Activated naive CD4-positive, alpha-beta T cell treated with anti-CD3 and anti-CD28 coated beads, Interleukin-2, amount 50 U/mL, for 16 hours (primary cell): Measurements from ENCODE around the gene NUTM2D.
"Not testable (repeated sequence)": the region's sequence is repeated elsewhere in the genome, so short reads cannot be mapped to it uniquely, and the experiment has no call there.

Experiments used
- DNase-seq: peaks from one replicate; pipeline ENCODE4 v3.0.0-alpha.2; 2020

NUTM2D gene

DNA sequence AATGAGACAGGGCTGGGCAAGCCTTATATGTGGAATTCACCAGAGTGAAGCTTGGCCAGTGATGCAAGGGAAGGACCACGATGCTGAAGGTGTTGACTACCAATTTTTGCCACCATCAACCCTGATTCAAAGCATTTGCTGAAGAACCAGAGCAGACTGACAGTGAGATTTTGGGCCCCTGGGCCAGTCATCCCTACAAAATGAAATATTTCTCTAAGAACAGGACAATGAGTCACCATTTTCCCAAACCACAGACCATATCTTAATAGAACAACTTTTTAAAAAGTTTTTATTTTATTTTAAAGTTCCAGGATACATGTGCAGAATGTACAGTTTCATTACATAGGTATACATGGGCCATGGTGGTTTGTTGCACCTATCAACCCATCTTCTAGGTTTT is 16.5 kb downstream of the NUTM2D start:
- not testable (repeated sequence) for DNase-seq

GRCh38 chr10:87379115-87379514 is 21.6 kb downstream of the NUTM2D start:
- DNase-seq: not testable (repeated sequence)

- DNase-seq: not testable (repeated sequence)
Measured at GRCh38 chr10:87383149-87383857, 25.8 kb downstream of the NUTM2D start.

DNA sequence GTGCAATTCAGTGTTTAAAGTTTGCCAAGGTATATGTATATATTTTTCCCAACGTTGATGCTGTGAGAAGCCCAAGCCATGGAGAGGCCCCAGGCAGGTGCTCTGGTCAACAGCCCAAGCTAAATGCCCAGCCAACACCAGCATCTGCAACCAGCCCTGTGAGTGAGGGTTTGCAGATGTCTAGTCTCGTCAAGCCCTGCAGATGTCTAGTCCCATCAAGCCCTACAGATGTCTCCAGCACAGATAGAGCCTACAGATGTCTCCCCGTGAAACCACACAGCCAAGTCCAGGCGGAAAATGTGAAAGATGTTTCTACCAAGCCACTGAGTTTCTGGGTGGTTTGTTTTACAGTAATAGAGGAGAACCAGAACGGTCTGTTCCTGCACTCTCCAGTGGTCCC is 26.7 kb downstream of the NUTM2D start:
- not testable (repeated sequence) for DNase-seq

DNA sequence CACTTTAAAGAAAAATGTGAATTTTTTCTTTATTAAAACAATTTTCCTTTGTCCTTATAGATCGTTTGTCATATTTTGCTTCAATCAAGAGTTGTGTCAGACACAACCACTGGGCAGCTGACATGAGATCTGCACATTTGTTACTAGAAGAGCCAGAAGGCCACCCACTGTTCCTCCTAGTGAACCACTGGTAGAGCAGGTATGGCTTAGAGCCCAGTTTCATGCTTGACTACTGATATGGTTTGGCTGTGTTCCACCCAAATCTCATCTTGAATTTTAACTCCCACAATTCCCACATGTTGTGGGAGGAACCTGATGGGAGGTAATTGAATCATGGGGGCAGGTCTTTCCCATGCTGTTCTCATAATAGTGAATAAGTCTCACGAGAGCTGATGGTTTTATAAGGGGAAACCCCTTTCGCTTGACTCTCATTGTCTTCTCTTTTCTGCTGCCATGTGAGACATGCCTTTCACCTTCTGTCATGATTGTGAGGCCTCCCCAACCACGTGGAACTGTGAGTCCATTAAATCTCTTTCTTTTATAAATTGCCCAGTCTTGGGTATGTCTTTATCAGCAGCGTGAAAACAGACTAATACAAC is 28.3 kb downstream of the NUTM2D start:
- DNase-seq: not testable (repeated sequence)

DNA sequence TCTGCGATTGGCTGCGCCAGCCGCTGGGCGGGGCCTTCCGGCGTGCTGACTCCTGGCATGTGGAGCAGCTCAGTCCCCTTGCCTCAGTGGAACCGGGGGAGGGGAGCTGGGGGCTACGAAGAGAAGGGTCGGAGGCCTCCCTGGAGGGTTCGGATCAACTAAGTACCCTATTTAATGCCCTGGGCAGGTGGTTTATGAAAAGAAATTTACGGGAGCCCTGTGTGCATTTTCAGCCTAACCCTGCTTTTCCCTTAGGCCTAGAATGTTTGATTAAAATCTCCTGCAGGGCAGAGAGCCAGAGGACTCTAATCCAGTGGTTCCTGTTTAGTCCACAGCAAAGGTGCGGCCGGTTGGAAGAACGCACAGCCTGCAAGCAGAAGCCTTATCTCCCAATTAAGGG is 33.8 kb downstream of the NUTM2D start:
- not testable (repeated sequence) for DNase-seq

- not testable (repeated sequence) for DNase-seq
Measured at GRCh38 chr10:87396206-87396605, 38.7 kb downstream of the NUTM2D start.

- DNase-seq: not testable (repeated sequence)
Measured at GRCh38 chr10:87398436-87398835, 40.9 kb downstream of the NUTM2D start.

DNA sequence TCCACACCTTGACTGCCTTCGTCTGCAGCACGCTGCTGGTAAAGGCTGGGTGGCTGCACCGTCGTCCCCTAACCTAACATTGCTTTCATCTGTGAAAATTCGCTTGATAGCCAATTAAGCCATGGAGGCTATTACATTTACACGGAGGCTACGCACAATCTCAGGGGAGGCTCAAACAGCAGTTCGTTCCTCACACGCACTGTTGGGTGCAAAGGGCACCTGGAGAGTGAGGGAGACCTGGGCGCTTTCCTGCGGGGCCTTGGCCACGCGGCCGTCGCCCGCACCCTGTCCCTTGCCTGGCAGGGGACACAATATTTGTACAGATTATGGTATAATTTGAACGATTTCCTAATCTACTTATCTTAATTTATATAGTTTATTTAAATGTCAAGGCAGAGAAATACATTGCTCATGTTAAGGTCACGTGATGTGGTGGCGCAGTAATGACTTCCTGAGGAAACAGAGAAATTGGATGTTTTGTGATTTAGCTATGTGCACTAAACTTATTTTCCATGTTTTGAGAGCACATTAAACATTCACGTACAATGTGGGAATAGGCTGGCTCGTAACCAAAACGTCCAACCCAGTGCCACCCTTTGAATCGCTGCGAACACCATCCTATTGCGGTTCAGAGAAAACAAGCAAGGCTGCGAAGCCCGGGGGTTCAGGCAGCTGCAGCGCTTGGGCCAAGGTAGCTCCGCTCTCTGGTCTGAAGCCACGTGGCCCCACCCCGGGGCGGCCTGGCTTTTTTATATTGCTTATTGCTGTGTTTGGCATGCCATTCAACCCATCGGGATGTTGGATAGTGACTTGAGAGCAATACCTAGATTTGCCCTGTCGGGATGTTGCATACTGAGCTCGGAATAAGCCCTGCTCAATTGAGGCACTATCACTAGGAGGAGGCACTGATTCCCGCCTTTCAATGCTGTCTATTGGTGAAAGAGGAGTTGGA is 50.2 kb downstream of the NUTM2D start:
- DNase-seq: peak; percentile 13

DNA sequence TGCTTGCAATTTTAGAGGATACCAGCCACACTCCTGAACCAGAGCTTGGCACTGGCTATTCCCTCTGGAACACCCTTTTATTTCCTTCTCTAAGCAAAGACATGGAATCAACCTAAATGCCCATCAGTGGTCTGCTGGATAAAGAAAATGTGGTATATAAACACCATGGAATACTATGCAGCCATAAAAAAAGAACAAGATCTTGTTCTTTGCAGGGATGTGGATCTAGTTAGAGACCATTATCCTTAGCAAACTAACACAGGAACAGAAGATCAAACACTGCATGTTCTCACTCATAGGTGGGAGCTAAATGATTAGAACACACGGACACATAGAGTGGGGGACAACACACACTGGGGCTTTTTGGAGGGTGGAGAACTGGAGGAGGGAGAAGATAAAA is 56.4 kb downstream of the NUTM2D start:
- not testable (repeated sequence) for DNase-seq
